Astrocyte (in vitro differentiated cells and primary cell): Measurements from ENCODE around the gene FEZ2. TPM values are rescaled to one million over a fixed set of nuclear protein-coding genes. Genes with fewer than 3 reads are reported as not detected.

Source experiments
- DNase-seq: peaks from one replicate; pipeline ENCODE4 v3.0.0-alpha.2; 2010; ENCODE audit warnings: low read depth
- FAIRE-seq: peaks from 2 replicates; lab custom pipeline; 2011; peaks lifted over from hg19 to GRCh38; lab: Jason Lieb, UNC
- H2AFZ ChIP-seq: 2 replicates; pipeline ENCODE4 v1.6.0; 2012; ENCODE audit warnings: low read depth, low read length, inconsistent platforms
- H3K27ac ChIP-seq: 2 replicates; pipeline ENCODE4 v1.5.1; 2011; ENCODE audit warnings: low read depth, low read length, inconsistent platforms
- H3K27me3 ChIP-seq: 2 replicates; pipeline ENCODE4 v1.6.0; 2011; ENCODE audit warnings: low read length, inconsistent platforms; ENCODE audit not compliant: insufficient read depth
- H3K36me3 ChIP-seq: 2 replicates; pipeline ENCODE4 v1.5.1; 2011; ENCODE audit warnings: low read length, inconsistent platforms; ENCODE audit not compliant: insufficient read depth
- H3K4me1 ChIP-seq: 2 replicates; pipeline ENCODE4 v1.5.1; 2011; ENCODE audit warnings: low read length, inconsistent platforms; ENCODE audit not compliant: insufficient read depth
- H3K4me2 ChIP-seq: 2 replicates; pipeline ENCODE4 v1.6.0; 2012; ENCODE audit warnings: low read length, inconsistent platforms
- H3K4me3 ChIP-seq: 2 replicates; pipeline ENCODE4 v1.5.1; 2011; ENCODE audit warnings: low read depth, mild to moderate bottlenecking, low read length, inconsistent platforms; ENCODE audit not compliant: insufficient read depth
- H3K79me2 ChIP-seq: 2 replicates; pipeline ENCODE4 v1.6.0; 2012; ENCODE audit warnings: mild to moderate bottlenecking, low read length, inconsistent platforms; ENCODE audit not compliant: insufficient read depth
- H3K9ac ChIP-seq: 2 replicates; pipeline ENCODE4 v1.6.0; 2012; ENCODE audit warnings: mild to moderate bottlenecking, low read length, inconsistent platforms
- H3K9me3 ChIP-seq: 2 replicates; pipeline ENCODE4 v1.5.1; 2012; ENCODE audit warnings: low read depth, mild to moderate bottlenecking, low read length, inconsistent platforms; ENCODE audit not compliant: insufficient read depth
- H4K20me1 ChIP-seq: 2 replicates; pipeline ENCODE4 v1.6.0; 2012; ENCODE audit warnings: low read length, inconsistent platforms; ENCODE audit not compliant: insufficient read depth
- H3K27ac Mint-ChIP-seq: one replicate; pipeline ENCODE4 v1.8.0; 2021; ENCODE audit warnings: mild to moderate bottlenecking, mixed read lengths; ENCODE audit not compliant: unreplicated experiment
- H3K27me3 Mint-ChIP-seq: one replicate; pipeline ENCODE4 v1.8.0; 2021; ENCODE audit warnings: low read depth, mixed read lengths; ENCODE audit not compliant: unreplicated experiment
- H3K36me3 Mint-ChIP-seq: one replicate; pipeline ENCODE4 v1.8.0; 2021; ENCODE audit warnings: low read depth, mixed read lengths; ENCODE audit not compliant: unreplicated experiment
- H3K4me1 Mint-ChIP-seq: one replicate; pipeline ENCODE4 v1.8.0; 2021; ENCODE audit warnings: low read depth, mixed read lengths; ENCODE audit not compliant: unreplicated experiment
- H3K4me3 Mint-ChIP-seq: one replicate; pipeline ENCODE4 v1.8.0; 2021; ENCODE audit warnings: mild to moderate bottlenecking, moderate library complexity, mixed read lengths; ENCODE audit not compliant: unreplicated experiment
- H3K9me3 Mint-ChIP-seq: one replicate; pipeline ENCODE4 v1.8.0; 2021; ENCODE audit warnings: mild to moderate bottlenecking, mixed read lengths; ENCODE audit not compliant: unreplicated experiment
- EZH2 ChIP-seq: IDR thresholded peaks from 2 replicates; pipeline ENCODE4 v1.6.1; 2012; ENCODE audit warnings: mild to moderate bottlenecking, low read length, inconsistent platforms; ENCODE audit not compliant: insufficient read depth
- total RNA-seq: library from RNA; stranded (reverse); gene quantifications from 2 replicates; pipeline ENCODE4 v1.2.1, GENCODE V29; 2021
- TF ChIP-seq, protein P1 (sequence below): IDR thresholded peaks from 2 replicates; pipeline ENCODE4 v1.5.1; 2011; ENCODE audit warnings: low read depth, mild to moderate bottlenecking, inconsistent platforms, low read length, moderate library complexity; ENCODE audit not compliant: insufficient read depth

Gene FEZ2
- total RNA-seq, 1 donor from 2014 or later = 45.0 TPM

DNA sequence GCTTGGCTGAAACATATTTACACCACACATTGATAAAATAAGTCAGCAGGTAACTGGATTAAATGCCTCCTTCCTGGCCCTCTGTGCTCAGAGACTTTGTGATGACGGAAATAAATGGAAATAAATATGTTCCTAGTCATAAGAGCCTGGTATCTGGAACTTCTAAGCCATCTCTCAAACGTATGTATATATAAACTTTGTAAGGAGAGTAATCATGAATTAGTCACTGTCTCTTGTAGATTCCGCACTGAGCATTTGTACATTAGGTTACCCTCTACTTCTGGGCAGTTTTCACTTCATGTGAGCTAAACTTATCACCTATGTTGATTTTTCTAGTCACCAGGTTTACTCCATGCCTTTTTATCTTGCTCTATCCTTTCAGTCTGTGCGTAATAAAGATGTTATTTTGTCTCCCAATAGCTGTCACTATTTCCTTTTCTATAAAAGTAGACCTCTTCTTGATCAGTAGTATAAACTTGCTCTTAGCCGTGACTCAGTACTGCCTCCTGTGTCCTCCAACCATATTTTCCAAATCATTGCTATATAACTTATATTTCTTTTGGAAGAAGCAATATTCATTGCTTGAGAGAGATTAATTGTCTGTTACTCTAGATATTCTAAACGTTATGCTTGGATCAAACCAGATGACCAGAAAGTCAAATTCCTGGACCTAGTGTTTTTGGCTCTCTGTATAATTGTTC, 53.2 kb downstream of the FEZ2 start:
- H3K27ac ChIP-seq = no peak overlapping the region
- H4K20me1 ChIP-seq = peaks cover 7% of the 10 kb centered on the region
- H3K27me3 ChIP-seq = no peaks in the 10 kb centered on the region
- no peak overlapping the region for H3K4me2 ChIP-seq
- no peak overlapping the region for H2AFZ ChIP-seq
- Mint-ChIP-seq H3K36me3 (peaks cover 8% of the 10 kb centered on the region), H3K27ac (no peak overlapping the region), H3K4me1 (peaks cover 25% of the 10 kb centered on the region), H3K27me3 (no peaks in the 10 kb centered on the region), H3K4me3 (no peak overlapping the region), H3K9me3 (no peaks in the 10 kb centered on the region)
- no peak for TF ChIP-seq EZH2
- TF ChIP-seq, protein P1, sequence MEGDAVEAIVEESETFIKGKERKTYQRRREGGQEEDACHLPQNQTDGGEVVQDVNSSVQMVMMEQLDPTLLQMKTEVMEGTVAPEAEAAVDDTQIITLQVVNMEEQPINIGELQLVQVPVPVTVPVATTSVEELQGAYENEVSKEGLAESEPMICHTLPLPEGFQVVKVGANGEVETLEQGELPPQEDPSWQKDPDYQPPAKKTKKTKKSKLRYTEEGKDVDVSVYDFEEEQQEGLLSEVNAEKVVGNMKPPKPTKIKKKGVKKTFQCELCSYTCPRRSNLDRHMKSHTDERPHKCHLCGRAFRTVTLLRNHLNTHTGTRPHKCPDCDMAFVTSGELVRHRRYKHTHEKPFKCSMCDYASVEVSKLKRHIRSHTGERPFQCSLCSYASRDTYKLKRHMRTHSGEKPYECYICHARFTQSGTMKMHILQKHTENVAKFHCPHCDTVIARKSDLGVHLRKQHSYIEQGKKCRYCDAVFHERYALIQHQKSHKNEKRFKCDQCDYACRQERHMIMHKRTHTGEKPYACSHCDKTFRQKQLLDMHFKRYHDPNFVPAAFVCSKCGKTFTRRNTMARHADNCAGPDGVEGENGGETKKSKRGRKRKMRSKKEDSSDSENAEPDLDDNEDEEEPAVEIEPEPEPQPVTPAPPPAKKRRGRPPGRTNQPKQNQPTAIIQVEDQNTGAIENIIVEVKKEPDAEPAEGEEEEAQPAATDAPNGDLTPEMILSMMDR = peak; percentile 27
- H3K79me2 ChIP-seq = no peaks in the 10 kb centered on the region
- FAIRE-seq (peak; percentile 17), DNase-seq (no peak)
- no peak overlapping the region for H3K4me3 ChIP-seq
- H3K36me3 ChIP-seq = peaks cover 72% of the 10 kb centered on the region
- H3K9ac ChIP-seq = no peak overlapping the region
- peaks cover 7% of the 10 kb centered on the region for H3K4me1 ChIP-seq
- H3K9me3 ChIP-seq = no peaks in the 10 kb centered on the region

DNA sequence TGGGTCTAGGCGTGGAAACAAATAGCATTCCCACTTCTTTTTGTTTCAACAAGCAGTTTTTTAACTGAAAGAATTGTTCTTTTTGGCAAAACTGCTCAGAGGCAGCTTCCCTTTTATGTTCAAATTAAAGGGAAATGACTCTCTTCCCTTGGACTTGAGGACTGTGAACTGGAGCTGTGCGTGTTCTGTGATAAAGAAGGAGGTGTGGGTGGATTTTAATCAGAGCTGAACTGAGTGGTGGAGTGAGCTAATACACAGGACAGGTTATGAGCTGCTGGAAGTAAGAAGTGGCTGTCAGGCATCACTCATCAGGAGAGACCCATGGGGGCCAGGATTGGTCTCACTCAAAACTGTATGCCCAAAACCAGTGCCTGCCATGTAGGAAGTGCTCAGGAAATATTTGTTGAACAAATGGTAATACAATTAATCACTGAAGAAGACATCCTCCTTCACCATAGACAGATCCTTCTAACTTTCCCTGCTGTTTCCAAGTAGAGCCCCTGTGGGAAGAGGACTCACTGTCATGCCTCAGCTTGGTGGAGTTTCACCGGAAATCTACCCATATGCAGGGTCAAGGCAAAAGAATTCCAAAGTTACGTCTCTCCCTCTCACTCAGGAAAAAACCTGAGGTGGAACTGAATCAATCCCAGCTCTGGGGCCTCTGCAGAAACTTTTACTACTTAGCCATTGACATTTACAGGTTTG, 55.9 kb downstream of the FEZ2 start:
- H3K4me1 Mint-ChIP-seq = peaks cover 17% of the 10 kb centered on the region

More for the DNA sequence above, 55.9 kb downstream of the FEZ2 start:
- no peaks in the 10 kb centered on the region for H3K79me2 ChIP-seq
- Mint-ChIP-seq H3K27ac (peak overlapping the region; percentile 67), H3K9me3 (no peaks in the 10 kb centered on the region), H3K4me3 (no peak overlapping the region), H3K27me3 (no peaks in the 10 kb centered on the region), H3K36me3 (peaks cover 11% of the 10 kb centered on the region)
- DNase-seq = no peak
- peaks cover 14% of the 10 kb centered on the region for H3K4me1 ChIP-seq
- H4K20me1 ChIP-seq = peaks cover 20% of the 10 kb centered on the region
- H2AFZ ChIP-seq = no peak overlapping the region
- H3K27ac ChIP-seq = peak overlapping the region; percentile 3
- no peak overlapping the region for H3K9ac ChIP-seq
- H3K4me3 ChIP-seq = no peak overlapping the region
- no peaks in the 10 kb centered on the region for H3K27me3 ChIP-seq
- H3K9me3 ChIP-seq = no peaks in the 10 kb centered on the region
- TF ChIP-seq, protein P1 = no peak
- TF ChIP-seq EZH2 = no peak
- peaks cover 60% of the 10 kb centered on the region for H3K36me3 ChIP-seq
- H3K4me2 ChIP-seq = no peak overlapping the region
- no peak for FAIRE-seq
